Naive thymus-derived CD4-positive, alpha-beta T cell (primary cell): ENCODE data around the gene SRMS. TPM values are rescaled to one million over a fixed set of nuclear protein-coding genes. Genes with fewer than 3 reads are reported as not detected.

ENCODE experiments used
- ATAC-seq: fragments of 150-1000 bp; cut with Tn5 transposase; 2 replicates; pipeline ENCODE4 v1.10.0; 2021; ENCODE audit warnings: mild to moderate bottlenecking, moderate library complexity
- CTCF ChIA-PET: fragments of 350-600 bp; sonication (Branson Sonifier 250); formaldehyde crosslinking; loops from one replicate; lab custom pipeline; 2021; ENCODE audit warnings: antibody characterized with exemption; lab: Charles Lee
- POLR2A ChIA-PET: fragments of 350-600 bp; sonication (Branson Sonifier 250); formaldehyde crosslinking; loops from one replicate; lab custom pipeline; 2021; ENCODE audit warnings: antibody characterized with exemption, inconsistent platforms; lab: Charles Lee
- DNase-seq, 9 donors: peaks; one replicate each; pipeline versions ENCODE4 v3.0.0 to v3.0.0-alpha.2; 2020 to 2022; ENCODE audit warnings: mixed read lengths in 1 of 9
- H3K27ac ChIP-seq: one replicate; pipeline ENCODE4 v1.7.0; 2013; ENCODE audit warnings: mild to moderate bottlenecking, low read depth, low read length, moderate library complexity
- H3K27me3 ChIP-seq, 2 donors: one replicate each; pipeline ENCODE4 v1.7.0; 2013; ENCODE audit warnings: low read length in 2 of 2, mild to moderate bottlenecking in 2 of 2, moderate library complexity in 2 of 2; ENCODE audit not compliant: control insufficient read depth in 2 of 2, insufficient read depth in 2 of 2
- H3K36me3 ChIP-seq, 3 experiments: 1 replicate in 2 of 3; 2 replicates in 1 of 3; pipeline ENCODE4 v1.7.0; 2013; ENCODE audit warnings: low read length in 3 of 3, mild to moderate bottlenecking in 3 of 3, moderate library complexity in 1 of 3; ENCODE audit not compliant: insufficient read depth in 3 of 3, control insufficient read depth in 2 of 3
- H3K4me1 ChIP-seq, 2 donors: one replicate each; pipeline ENCODE4 v1.7.0; 2013; ENCODE audit warnings: low read length in 2 of 2, mild to moderate bottlenecking in 2 of 2, moderate library complexity in 1 of 2; ENCODE audit not compliant: control insufficient read depth in 2 of 2, insufficient read depth in 2 of 2
- H3K4me3 ChIP-seq: 2 replicates; pipeline ENCODE4 v1.7.0; 2013; ENCODE audit warnings: mild to moderate bottlenecking, low read length
- H3K9me3 ChIP-seq, 3 experiments: 1 replicate in 2 of 3; 2 replicates in 1 of 3; pipeline ENCODE4 v1.7.0; 2013; ENCODE audit warnings: low read length in 3 of 3; ENCODE audit not compliant: control insufficient read depth in 2 of 3
- H3K27ac Mint-ChIP-seq, 9 donors: one replicate each; pipeline ENCODE4 v1.8.0; 2020 to 2022; ENCODE audit warnings: mixed read lengths in 9 of 9, mild to moderate bottlenecking in 8 of 9, moderate library complexity in 5 of 9, inconsistent platforms in 2 of 9
- H3K27me3 Mint-ChIP-seq, 5 donors: one replicate each; pipeline ENCODE4 v1.8.0; 2021 to 2022; ENCODE audit warnings: mixed read lengths in 5 of 5, mild to moderate bottlenecking in 1 of 5
- H3K36me3 Mint-ChIP-seq, 5 donors: one replicate each; pipeline ENCODE4 v1.8.0; 2020 to 2022; ENCODE audit warnings: mixed read lengths in 5 of 5, mild to moderate bottlenecking in 3 of 5, inconsistent platforms in 1 of 5
- H3K4me1 Mint-ChIP-seq, 7 donors: one replicate each; pipeline ENCODE4 v1.8.0; 2020 to 2022; ENCODE audit warnings: mixed read lengths in 7 of 7, mild to moderate bottlenecking in 3 of 7, inconsistent platforms in 1 of 7
- H3K4me3 Mint-ChIP-seq, 10 donors: one replicate each; pipeline ENCODE4 v1.8.0; 2020 to 2022; ENCODE audit warnings: mild to moderate bottlenecking in 10 of 10, mixed read lengths in 10 of 10, moderate library complexity in 6 of 10, inconsistent platforms in 2 of 10
- H3K9me3 Mint-ChIP-seq, 11 donors: one replicate each; pipeline ENCODE4 v1.8.0; 2020 to 2022; ENCODE audit warnings: mixed read lengths in 11 of 11, mild to moderate bottlenecking in 4 of 11, inconsistent platforms in 1 of 11, moderate library complexity in 1 of 11
- intact Hi-C, 2 donors: fragments of 100-400 bp; cut with micrococcal nuclease; formaldehyde crosslinking; loops; one replicate each; pipeline ENCODE4 v1.15.1; 2023
- polyA plus RNA-seq, 2 donors: library from polyadenylated mRNA; unstranded; fragments of 300-500 nt; fragmentation: Illumina TruSeq; gene quantifications; one replicate each; pipeline ENCODE4 v1.2.3, GENCODE V29; 2021
- total RNA-seq, 6 experiments: library from RNA in 5 of 6; stranded (reverse) in 5 of 6; gene quantifications; 1 replicate in 5 of 6; 2 replicates in 1 of 6; pipeline ENCODE4 v1.2.3 and lab custom pipeline; 2021 to 2026

SRMS gene
- total and polyA plus RNA-seq, 7 experiments from 2014 or later: 0.24 TPM; not detected in 6

GRCh38 chr20:63496596-63497120 is 50.9 kb downstream of the SRMS start:
- no peak for DNase-seq
- Mint-ChIP-seq H3K27ac (no peak overlapping the region), H3K4me3 (peak overlapping the region in 6 of 10 donors; percentile 48 to 73 (median 62)), H3K4me1 (peaks cover 0 to 7% (median 0%) of the 10 kb centered on the region in 7 donors), H3K27me3 (peaks cover 0 to 31% (median 10%) of the 10 kb centered on the region in 5 donors), H3K36me3 (no peaks in the 10 kb centered on the region), H3K9me3 (peaks cover 0 to 10% (median 0%) of the 10 kb centered on the region in 11 donors)
- POLR2A ChIA-PET: interaction anchor here (0.6 to 1.9 kb wide), 3 partner anchors 10 to 41 kb away, joined by 3 to 22 read pairs (median 4); partner anchors contain the start of genes PPDPF and PTK6
- CTCF ChIA-PET: interaction anchor here (0.7 to 1.9 kb wide), 6 partner anchors 22 to 587 kb away, joined by 3 to 8 read pairs (median 3); partner anchors contain the start of gene PPDPF
- Histone ChIP-seq H3K4me3 (no peak overlapping the region), H3K36me3 (no peaks in the 10 kb centered on the region), H3K27ac (no peak overlapping the region), H3K4me1 (peaks cover 0 to 2% of the 10 kb centered on the region in 2 donors), H3K9me3 (no peaks in the 10 kb centered on the region), H3K27me3 (no peaks in the 10 kb centered on the region)
- intact Hi-C loops: loop anchor here (1.0 to 2.0 kb wide), 4 partner anchors 24 to 368 kb away; partner anchors contain the start of genes PPDPF (in 2 of the 2), PTK6 (in 1 of the 2) and TPD52L2 (in 1 of the 2)
- no peak for ATAC-seq

- H3K27me3 Mint-ChIP-seq: peaks cover 0 to 28% (median 8%) of the 10 kb centered on the region in 5 donors
- ATAC-seq: peak; percentile 72
- Histone ChIP-seq H3K27me3 (no peaks in the 10 kb centered on the region), H3K4me1 (peaks cover 0 to 2% of the 10 kb centered on the region in 2 donors), H3K9me3 (no peaks in the 10 kb centered on the region), H3K36me3 (no peaks in the 10 kb centered on the region), H3K4me3 (no peak overlapping the region), H3K27ac (no peak overlapping the region)
- intact Hi-C loops: loop anchor here (1.0 to 2.0 kb wide), 4 partner anchors 24 to 369 kb away; partner anchors contain the start of genes PPDPF (in 2 of the 2), PTK6 (in 1 of the 2) and TPD52L2 (in 1 of the 2)
- ChIA-PET POLR2A (interaction anchor here (1.1 to 1.9 kb wide), 2 partner anchors 25 to 42 kb away, joined by 4 to 22 read pairs; partner anchors contain the start of genes PPDPF and PTK6), CTCF (interaction anchor here (0.7 to 1.9 kb wide), 6 partner anchors 22 to 773 kb away, joined by 3 to 8 read pairs (median 3); partner anchors contain the start of gene PPDPF)
- peak; percentile 43 to 82 (median 71) for DNase-seq
- no peaks in the 10 kb centered on the region for H3K36me3 Mint-ChIP-seq
- H3K4me1 Mint-ChIP-seq: peaks cover 0 to 4% (median 0%) of the 10 kb centered on the region in 7 donors
- H3K4me3 Mint-ChIP-seq: peak overlapping the region; percentile 41 to 75 (median 66)
- no peak overlapping the region for H3K27ac Mint-ChIP-seq
- peaks cover 0 to 12% (median 0%) of the 10 kb centered on the region in 11 donors for H3K9me3 Mint-ChIP-seq
Observed at GRCh38 chr20:63495741-63496595, 51.6 kb downstream of the SRMS start.

- Mint-ChIP-seq H3K27me3 (peaks cover 0 to 23% (median 8%) of the 10 kb centered on the region in 5 donors), H3K4me1 (peaks cover 0 to 4% (median 0%) of the 10 kb centered on the region in 7 donors), H3K27ac (no peak overlapping the region), H3K4me3 (no peak overlapping the region), H3K9me3 (peaks cover 0 to 12% (median 0%) of the 10 kb centered on the region in 11 donors), H3K36me3 (no peaks in the 10 kb centered on the region)
- Histone ChIP-seq H3K27me3 (no peaks in the 10 kb centered on the region), H3K4me1 (peaks cover 0 to 2% of the 10 kb centered on the region in 2 donors), H3K36me3 (no peaks in the 10 kb centered on the region), H3K4me3 (no peak overlapping the region), H3K27ac (no peak overlapping the region), H3K9me3 (no peaks in the 10 kb centered on the region)
- CTCF ChIA-PET: interaction anchor here (1.0 to 1.9 kb wide), 2 partner anchors 24 to 26 kb away, joined by 3 to 8 read pairs; partner anchors contain the start of gene PPDPF
- DNase-seq: no peak
- intact Hi-C loops: no loop called here
- ATAC-seq: no peak
- POLR2A ChIA-PET: no interaction called here
Observed at GRCh38 chr20:63495167-63495720, 52.3 kb downstream of the SRMS start.

- Mint-ChIP-seq H3K27me3 (peaks cover 0 to 23% (median 12%) of the 10 kb centered on the region in 5 donors), H3K9me3 (peaks cover 0 to 12% (median 0%) of the 10 kb centered on the region in 11 donors), H3K36me3 (no peaks in the 10 kb centered on the region), H3K4me3 (no peak overlapping the region), H3K27ac (no peak overlapping the region), H3K4me1 (peaks cover 0 to 4% (median 0%) of the 10 kb centered on the region in 7 donors)
- Histone ChIP-seq H3K27me3 (no peaks in the 10 kb centered on the region), H3K36me3 (no peaks in the 10 kb centered on the region), H3K9me3 (no peaks in the 10 kb centered on the region), H3K27ac (no peak overlapping the region), H3K4me1 (peaks cover 0 to 2% of the 10 kb centered on the region in 2 donors), H3K4me3 (no peak overlapping the region)
- intact Hi-C loops: no loop called here
- ChIA-PET CTCF (no interaction called here), POLR2A (no interaction called here)
- DNase-seq (no peak), ATAC-seq (no peak)
Observed at GRCh38 chr20:63494420-63495166, 53.0 kb downstream of the SRMS start.

GRCh38 chr20:63494084-63494419 is 53.5 kb downstream of the SRMS start:
- DNase-seq (no peak), ATAC-seq (no peak)
- Histone ChIP-seq H3K4me1 (peaks cover 0 to 2% of the 10 kb centered on the region in 2 donors), H3K27ac (no peak overlapping the region), H3K9me3 (no peaks in the 10 kb centered on the region), H3K36me3 (no peaks in the 10 kb centered on the region), H3K27me3 (no peaks in the 10 kb centered on the region), H3K4me3 (no peak overlapping the region)
- Mint-ChIP-seq H3K27me3 (peaks cover 0 to 27% (median 17%) of the 10 kb centered on the region in 5 donors), H3K36me3 (no peaks in the 10 kb centered on the region), H3K9me3 (peaks cover 0 to 12% (median 0%) of the 10 kb centered on the region in 11 donors), H3K27ac (no peak overlapping the region), H3K4me3 (no peak overlapping the region), H3K4me1 (peaks cover 0 to 4% (median 0%) of the 10 kb centered on the region in 7 donors)
- intact Hi-C loops: no loop called here
- POLR2A ChIA-PET: no interaction called here
- CTCF ChIA-PET: interaction anchor here (1.0 kb wide), 1 partner anchor 9 kb away, joined by 6 read pairs; no protein-coding TSS in a partner anchor
